Ovary (tissue), 9 donors: ENCODE data around the gene RNF138. TPM values are rescaled to one million over a fixed set of nuclear protein-coding genes. Genes with fewer than 3 reads are reported as not detected.

Experiments
- DNase-seq, 5 donors: peaks; one replicate each; pipeline ENCODE4 v3.0.0-alpha.2; 2019 to 2020
- H3K27ac ChIP-seq, 2 donors: fragments of 200-600 bp; one replicate each; pipeline versions ENCODE4 v1.5.1 to v1.8.0; 2019 to 2022
- H3K27me3 ChIP-seq: fragments of 200-600 bp; one replicate; pipeline ENCODE4 v1.8.0; 2022
- H3K36me3 ChIP-seq: fragments of 200-600 bp; sonication (generic); one replicate; pipeline ENCODE4 v1.5.1; 2019
- H3K4me1 ChIP-seq: one replicate; pipeline ENCODE4 v1.8.1; 2013; ENCODE audit warnings: mild to moderate bottlenecking, moderate library complexity; ENCODE audit not compliant: insufficient read depth
- H3K4me3 ChIP-seq: fragments of 200-600 bp; sonication (generic); one replicate; pipeline ENCODE4 v1.5.1; 2017
- H3K9me3 ChIP-seq, 2 donors: fragments of 200-600 bp in 1 of 2; sonication (generic) in 1 of 2; one replicate each; pipeline versions ENCODE4 v1.5.1 to v1.8.1; 2013 to 2019; ENCODE audit warnings: mild to moderate bottlenecking in 1 of 2, moderate library complexity in 1 of 2
- CTCF ChIP-seq, 3 donors: fragments of 450-650 bp in 2 of 3; fragments of 200-600 bp in 1 of 3; IDR thresholded peaks; one replicate each; pipeline versions ENCODE4 v1.5.1 to v1.8.0; 2016 to 2022; ENCODE audit warnings: antibody characterized with exemption in 3 of 3, mild to moderate bottlenecking in 1 of 3
- EP300 ChIP-seq: sonication (generic); formaldehyde crosslinking; IDR thresholded peaks from one replicate; pipeline ENCODE4 v1.6.1; 2017; ENCODE audit warnings: antibody characterized with exemption
- POLR2A ChIP-seq: fragments of 450-650 bp; IDR thresholded peaks from one replicate; pipeline ENCODE4 v1.6.1; 2017; ENCODE audit warnings: antibody characterized with exemption, mild to moderate bottlenecking, moderate library complexity
- WGBS, 3 donors: extraction: QIAGEN DNeasy Blood & Tissue Kit in 1 of 3; methylation state at CpG; one replicate each; pipeline versions ENCODE4 v1.1.5 to v1.1.7; 2013 to 2017; 5-methylcytosine and 5-hydroxymethylcytosine counted together
- intact Hi-C, 4 donors: fragments of 100-400 bp; cut with DNase I; formaldehyde crosslinking; loops; one replicate each; pipeline versions ENCODE4 v1.11.0 to v1.15.1; 2022 to 2023
- polyA plus RNA-seq, 2 donors: library from polyadenylated mRNA; stranded (reverse); fragments of 200-250 nt in 1 of 2; fragments of 350-450 nt in 1 of 2; fragmentation: Illumina TruSeq in 1 of 2; extraction: RNeasy Lipid Tissue Mini Kit (QIAGEN cat#74804) in 1 of 2; gene quantifications; one replicate each; pipeline ENCODE4 v1.2.3, GENCODE V29; 2013 to 2014
- total RNA-seq, 7 donors: library from RNA; depleted of rRNA in 2 of 7; stranded (reverse); fragments of >200 nt in 2 of 7; fragmentation: NEBNext Ultra II Directional in 3 of 7; extraction: Animal tissue kit (Norgen Biotek cat#: 25700) in 3 of 7; gene quantifications; one replicate each; pipeline versions ENCODE4 v1.1.0 to v1.2.4, GENCODE V29; 2016 to 2023
- donor health status: DM: no; HTN: no; CAD: no; lungs with moderate emphysema.
- donor health status: DM: no; HTN: no; CAD: no.
- donor health status: Bipolar disorder and iron deficiency.
- donor health status: DM: yes; HTN: yes; CAD: no.
- donor health status: DM: no; HTN: no; CAD: no.
- donor health status: DM: yes; HTN: yes; CAD: no.

RNF138 gene
- total and polyA plus RNA-seq, 9 donors, result 10.2 to 41.9 (median 24.8) TPM

GRCh38 chr18:32095900-32096229 is 4.2 kb downstream of the RNF138 start:
- DNase-seq, result no peak
- Histone ChIP-seq H3K4me3 (no peak overlapping the region), H3K4me1 (peaks cover 4% of the 10 kb centered on the region), H3K27ac (no peak overlapping the region), H3K36me3 (no peaks in the 10 kb centered on the region), H3K9me3 (no peaks in the 10 kb centered on the region), H3K27me3 (no peaks in the 10 kb centered on the region)
- WGBS, 3 donors, result 78 to 86% (median 79%) methylated on average over 4 of the region's 4 CpGs
- intact Hi-C loops, result no loop called here
- TF ChIP-seq POLR2A (no peak), EP300 (no peak), CTCF (IDR thresholded peaks at IDR 0.05) (no peak)

GRCh38 chr18:32096946-32097345 is 5.3 kb downstream of the RNF138 start:
- no peak overlapping the region for H3K4me3 ChIP-seq
- 57 to 59% (median 57%) methylated on average over 2 of the region's 2 CpGs for WGBS, 3 donors
- no peaks in the 10 kb centered on the region for H3K36me3 ChIP-seq
- intact Hi-C loops, result no loop called here
- DNase-seq, result no peak
- no peaks in the 10 kb centered on the region for H3K27me3 ChIP-seq
- no peaks in the 10 kb centered on the region for H3K9me3 ChIP-seq
- peaks cover 4% of the 10 kb centered on the region for H3K4me1 ChIP-seq
- no peak for TF ChIP-seq POLR2A
- no peak for TF ChIP-seq CTCF (IDR thresholded peaks at IDR 0.05)
- TF ChIP-seq EP300, result no peak
- H3K27ac ChIP-seq, result no peak overlapping the region

GRCh38 chr18:32104516-32104915 is 12.8 kb downstream of the RNF138 start:
- Histone ChIP-seq H3K4me3 (no peak overlapping the region), H3K36me3 (no peaks in the 10 kb centered on the region), H3K27ac (no peak overlapping the region), H3K4me1 (no peaks in the 10 kb centered on the region), H3K27me3 (no peaks in the 10 kb centered on the region), H3K9me3 (no peaks in the 10 kb centered on the region)
- 85 to 87% (median 86%) methylated on average over 2 of the region's 2 CpGs for WGBS, 3 donors
- DNase-seq, result no peak
- intact Hi-C loops, result no loop called here
- no peak for TF ChIP-seq CTCF (IDR thresholded peaks at IDR 0.05)
- no peak for TF ChIP-seq EP300
- TF ChIP-seq POLR2A, result no peak

- no peaks in the 10 kb centered on the region for H3K27me3 ChIP-seq
- H3K27ac ChIP-seq, result no peak overlapping the region
- no peak for DNase-seq
- no peak overlapping the region for H3K4me3 ChIP-seq
- WGBS, 3 donors, result 93 to 96% (median 95%) methylated on average over 3 of the region's 3 CpGs
- intact Hi-C loops, result no loop called here
- TF ChIP-seq CTCF (IDR thresholded peaks at IDR 0.05) (no peak), POLR2A (no peak), EP300 (no peak)
- H3K36me3 ChIP-seq, result no peaks in the 10 kb centered on the region
- H3K4me1 ChIP-seq, result no peaks in the 10 kb centered on the region
- no peaks in the 10 kb centered on the region for H3K9me3 ChIP-seq
Measured at GRCh38 chr18:32110005-32110404, 18.3 kb downstream of the RNF138 start.

GRCh38 chr18:32111706-32112105 is 20.0 kb downstream of the RNF138 start:
- intact Hi-C loops, result no loop called here

More at GRCh38 chr18:32111706-32112105, 20.0 kb downstream of the RNF138 start:
- no peaks in the 10 kb centered on the region for H3K27me3 ChIP-seq
- H3K27ac ChIP-seq, result no peak overlapping the region
- TF ChIP-seq CTCF (IDR thresholded peaks at IDR 0.05) (no peak), EP300 (no peak), POLR2A (no peak)
- no peaks in the 10 kb centered on the region for H3K36me3 ChIP-seq
- no peak overlapping the region for H3K4me3 ChIP-seq
- no peaks in the 10 kb centered on the region for H3K9me3 ChIP-seq
- H3K4me1 ChIP-seq, result no peaks in the 10 kb centered on the region
- WGBS, 3 donors, result 72 to 80% (median 79%) methylated on average over 3 of the region's 3 CpGs
- DNase-seq, result no peak
